22Rv1 (cell line): Measurements from ENCODE around the gene GAB4.

Experiments
- CTCF ChIP-seq: fragments of 450-650 bp; IDR thresholded peaks from 2 replicates; pipeline ENCODE4 v1.5.1; 2017; ENCODE audit warnings: mild to moderate bottlenecking
- ZFX ChIP-seq: fragments of 450-650 bp; IDR thresholded peaks from 2 replicates; pipeline ENCODE4 v1.6.1; 2017; ENCODE audit warnings: antibody characterized with exemption, borderline replicate concordance

- TF ChIP-seq CTCF (no peak), ZFX (no peak)
These were observed 47.7 kb downstream of the GAB4 start for GRCh38 chr22:16960220-16960883.
